Upper lobe of left lung (tissue), 6 donors: ENCODE measurements around the gene CCDC17. TPM values are rescaled to one million over a fixed set of nuclear protein-coding genes. Genes with fewer than 3 reads are reported as not detected.

Source experiments
- ATAC-seq, 2 donors: fragments of 200-7000 bp; cut with Tn5 transposase; one replicate each; pipeline ENCODE4 v1.9.1; 2022; ENCODE audit warnings: mild to moderate bottlenecking in 2 of 2, moderate library complexity in 2 of 2; ENCODE audit not compliant: low FRiP score in 2 of 2
- DNase-seq, 2 donors: peaks; one replicate each; pipeline ENCODE4 v3.0.0-alpha.2; 2019 to 2020
- H3K27ac ChIP-seq, 4 donors: fragments of 200-600 bp; sonication (generic); one replicate each; pipeline ENCODE4 v1.5.1; 2016 to 2019
- H3K27me3 ChIP-seq, 4 donors: fragments of 200-600 bp; sonication (generic); one replicate each; pipeline ENCODE4 v1.5.1; 2017 to 2019
- H3K36me3 ChIP-seq, 4 donors: fragments of 200-600 bp; sonication (generic); one replicate each; pipeline ENCODE4 v1.5.1; 2016 to 2019
- H3K4me1 ChIP-seq, 4 donors: fragments of 200-600 bp; sonication (generic); one replicate each; pipeline ENCODE4 v1.5.1; 2018 to 2019
- H3K4me3 ChIP-seq, 4 donors: fragments of 200-600 bp; sonication (generic); one replicate each; pipeline ENCODE4 v1.5.1; 2017 to 2019; ENCODE audit warnings: mild to moderate bottlenecking in 2 of 4, moderate library complexity in 1 of 4
- H3K9me3 ChIP-seq, 4 donors: fragments of 200-600 bp; sonication (generic); one replicate each; pipeline ENCODE4 v1.5.1; 2018 to 2019
- EP300 ChIP-seq, 4 donors: sonication (generic); formaldehyde crosslinking; IDR thresholded peaks; one replicate each; pipeline ENCODE4 v1.5.1; 2017; ENCODE audit warnings: antibody characterized with exemption in 4 of 4, control low read depth in 2 of 4
- POLR2A ChIP-seq, 4 donors: fragments of 450-650 bp; IDR thresholded peaks; one replicate each; pipeline ENCODE4 v1.5.1; 2016 to 2017; ENCODE audit warnings: antibody characterized with exemption in 4 of 4, mild to moderate bottlenecking in 2 of 4
- POLR2AphosphoS5 ChIP-seq, 2 donors: sonication (generic); formaldehyde crosslinking; IDR thresholded peaks; one replicate each; pipeline ENCODE4 v1.5.1; 2017; ENCODE audit warnings: antibody characterized with exemption in 2 of 2
- WGBS, 2 donors: methylation state at CpG; one replicate each; pipeline ENCODE4 v1.1.5; 2017 to 2018; 5-methylcytosine and 5-hydroxymethylcytosine counted together
- small RNA-seq, 4 donors: library from RNA; depleted of rRNA; stranded (forward); fragments of <200 nt; gene quantifications; one replicate each; pipeline ENCODE3, GENCODE V24; 2016
- total RNA-seq, 6 donors: library from RNA; depleted of rRNA in 4 of 6; stranded (reverse); fragments of >200 nt in 4 of 6; gene quantifications; one replicate each; pipeline versions ENCODE4 v1.1.0 to v1.2.1, GENCODE V29; 2016 to 2021
- TF ChIP-seq, protein P1 (sequence below), 6 experiments: fragments of 450-650 bp in 4 of 6; fragments of 200-600 bp in 2 of 6; sonication (generic) in 2 of 6; IDR thresholded peaks; one replicate each; pipeline ENCODE4 v1.5.1; 2016 to 2019; ENCODE audit warnings: antibody characterized with exemption in 6 of 6
- donor health status: DM: no; HTN: no; CAD: no; lungs with moderate emphysema.
- donor health status: DM: no; HTN: yes; CAD: no; lungs with severe emphysema.

Gene CCDC17
- total RNA-seq, 6 donors from 2014 or later, result 4.9 to 50.3 (median 19.3) TPM

DNA sequence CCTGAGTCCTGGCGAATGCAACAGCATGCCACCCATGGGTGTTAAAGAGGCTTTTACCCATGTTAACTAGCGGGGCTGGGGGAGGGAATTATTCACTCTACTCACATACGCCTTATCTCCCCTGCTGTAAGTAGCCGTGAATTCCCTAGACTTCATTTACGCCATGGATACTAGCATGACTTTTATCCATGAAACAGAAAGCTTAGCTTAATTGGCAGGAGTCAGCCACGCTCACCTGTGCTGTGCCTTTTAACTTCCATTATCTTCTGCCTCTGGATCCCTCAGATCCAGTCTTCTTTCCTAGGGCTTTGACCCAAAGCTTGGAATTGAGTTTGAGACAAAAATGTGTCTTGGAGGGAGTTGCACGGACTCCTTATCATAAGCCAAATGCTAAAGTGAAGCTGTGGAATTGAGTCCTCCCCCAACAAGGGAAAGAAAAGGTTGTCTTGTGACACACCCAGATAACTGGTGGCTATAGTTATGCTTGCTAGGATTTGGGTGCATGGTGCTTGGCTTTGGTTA lies 49.7 kb downstream of the CCDC17 start:
- peaks cover 0 to 3% (median 0%) of the 10 kb centered on the region in 4 donors for H3K4me1 ChIP-seq
- peaks cover 0 to 18% (median 4%) of the 10 kb centered on the region in 4 donors for H3K36me3 ChIP-seq
- no peak for DNase-seq
- whole genome bisulfite sequencing, 2 donors, result 93 to 97% methylated on average over 7 of the region's 7 CpGs
- no peak overlapping the region for H3K27ac ChIP-seq
- no peaks in the 10 kb centered on the region for H3K9me3 ChIP-seq
- H3K4me3 ChIP-seq, result no peak overlapping the region
- H3K27me3 ChIP-seq, result no peaks in the 10 kb centered on the region
- TF ChIP-seq POLR2AphosphoS5 (IDR thresholded peaks at IDR 0.05) (no peak), EP300 (IDR thresholded peaks at IDR 0.05) (no peak), POLR2A (IDR thresholded peaks at IDR 0.05) (no peak)
- TF ChIP-seq, protein P1, sequence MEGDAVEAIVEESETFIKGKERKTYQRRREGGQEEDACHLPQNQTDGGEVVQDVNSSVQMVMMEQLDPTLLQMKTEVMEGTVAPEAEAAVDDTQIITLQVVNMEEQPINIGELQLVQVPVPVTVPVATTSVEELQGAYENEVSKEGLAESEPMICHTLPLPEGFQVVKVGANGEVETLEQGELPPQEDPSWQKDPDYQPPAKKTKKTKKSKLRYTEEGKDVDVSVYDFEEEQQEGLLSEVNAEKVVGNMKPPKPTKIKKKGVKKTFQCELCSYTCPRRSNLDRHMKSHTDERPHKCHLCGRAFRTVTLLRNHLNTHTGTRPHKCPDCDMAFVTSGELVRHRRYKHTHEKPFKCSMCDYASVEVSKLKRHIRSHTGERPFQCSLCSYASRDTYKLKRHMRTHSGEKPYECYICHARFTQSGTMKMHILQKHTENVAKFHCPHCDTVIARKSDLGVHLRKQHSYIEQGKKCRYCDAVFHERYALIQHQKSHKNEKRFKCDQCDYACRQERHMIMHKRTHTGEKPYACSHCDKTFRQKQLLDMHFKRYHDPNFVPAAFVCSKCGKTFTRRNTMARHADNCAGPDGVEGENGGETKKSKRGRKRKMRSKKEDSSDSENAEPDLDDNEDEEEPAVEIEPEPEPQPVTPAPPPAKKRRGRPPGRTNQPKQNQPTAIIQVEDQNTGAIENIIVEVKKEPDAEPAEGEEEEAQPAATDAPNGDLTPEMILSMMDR (IDR thresholded peaks at IDR 0.05), result no peak
- ATAC-seq, result no peak

DNA sequence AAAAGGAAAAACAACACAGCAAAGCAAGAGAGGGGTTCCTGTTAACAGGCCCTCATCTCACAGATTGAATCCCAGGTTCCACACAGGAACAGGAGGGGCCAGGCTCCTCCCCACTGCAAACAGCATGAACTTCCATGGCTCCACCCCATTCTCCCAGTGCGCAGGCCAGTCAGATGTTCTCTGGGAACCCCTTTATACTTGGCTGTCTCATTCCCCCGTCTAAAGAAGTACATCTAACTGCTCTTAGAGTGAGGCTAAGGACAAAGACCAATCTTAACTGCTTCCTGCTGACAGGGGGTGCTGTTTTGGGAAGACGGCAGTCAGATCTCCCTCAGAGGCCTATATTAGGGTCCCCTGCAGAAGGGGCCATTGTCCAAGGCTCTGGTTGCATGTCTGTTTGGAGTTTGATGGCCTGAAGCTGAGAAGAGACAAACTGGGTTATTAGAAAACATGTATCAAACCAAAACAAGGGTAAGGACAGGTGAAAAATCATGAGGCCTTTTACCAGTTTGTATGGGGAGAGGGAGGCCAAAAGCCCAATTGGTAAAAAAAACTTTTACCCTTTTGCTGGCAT lies 50.5 kb downstream of the CCDC17 start:
- Histone ChIP-seq H3K27me3 (no peaks in the 10 kb centered on the region), H3K9me3 (no peaks in the 10 kb centered on the region), H3K4me3 (no peak overlapping the region), H3K4me1 (peaks cover 0 to 3% (median 0%) of the 10 kb centered on the region in 4 donors), H3K36me3 (peaks cover 2 to 26% (median 13%) of the 10 kb centered on the region in 4 donors), H3K27ac (no peak overlapping the region)
- TF ChIP-seq POLR2AphosphoS5 (IDR thresholded peaks at IDR 0.05), result no peak
- TF ChIP-seq POLR2A (IDR thresholded peaks at IDR 0.05), result no peak
- TF ChIP-seq, protein P1 (IDR thresholded peaks at IDR 0.05), result no peak
- no peak for TF ChIP-seq EP300 (IDR thresholded peaks at IDR 0.05)
- ATAC-seq, result no peak
- WGBS, 2 donors, result 60 to 73% methylated on average over 3 of the region's 3 CpGs
- DNase-seq, result no peak

DNA sequence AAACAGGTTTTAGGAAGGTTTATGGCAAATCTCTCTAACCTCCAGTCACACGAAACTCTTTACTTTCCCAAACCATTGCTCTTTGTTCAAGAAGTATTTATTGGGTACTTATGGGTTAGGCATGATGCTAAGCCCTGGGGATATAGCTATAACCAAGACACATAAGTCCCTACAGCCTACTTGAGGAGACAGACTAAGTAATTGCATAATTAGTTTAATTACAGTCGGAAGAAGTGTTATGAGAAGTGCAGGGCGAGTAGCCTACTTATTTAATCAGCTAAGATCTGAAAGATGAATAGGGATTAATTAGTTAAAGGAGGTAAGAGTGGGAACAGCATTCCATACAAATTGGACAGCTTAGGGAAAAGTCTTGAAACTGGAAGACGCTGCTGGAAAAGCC lies 53.2 kb downstream of the CCDC17 start:
- no peaks in the 10 kb centered on the region for H3K27me3 ChIP-seq
- 80 to 90% methylated on average over 4 of the region's 4 CpGs for WGBS, 2 donors
- TF ChIP-seq, protein P1 (IDR thresholded peaks at IDR 0.05), result no peak
- TF ChIP-seq POLR2AphosphoS5 (IDR thresholded peaks at IDR 0.05) (no peak), EP300 (IDR thresholded peaks at IDR 0.05) (no peak), POLR2A (IDR thresholded peaks at IDR 0.05) (no peak)
- ATAC-seq (no peak), DNase-seq (no peak)
- no peak overlapping the region for H3K27ac ChIP-seq
- peaks cover 2 to 45% (median 32%) of the 10 kb centered on the region in 4 donors for H3K36me3 ChIP-seq
- peaks cover 0 to 13% (median 10%) of the 10 kb centered on the region in 4 donors for H3K4me1 ChIP-seq
- no peaks in the 10 kb centered on the region for H3K9me3 ChIP-seq
- no peak overlapping the region for H3K4me3 ChIP-seq

Small RNA genes lying within 50 kb of the gene (small RNA-seq; reads per million reads assigned to genes)
- gene AL355480.1, result 0 reads per million in 4 donors
- 0 reads per million in 4 donors for gene AL355480.2
- 0 reads per million in 4 donors for gene AL355480.3
- 0 reads per million in 4 donors for gene AL355480.4

Other genes starting within 250 kb of the CCDC17 start
- gene TESK2, start 132.9 kb downstream of the CCDC17 start, total RNA-seq, result 1 to 10 TPM; 2.3 to 7.4 (median 5.7) TPM
- 1 to 10 TPM in 4 of 6 donors, under 1 TPM in 1, not detected in 1; 0.76 to 2.0 (median 1.4) TPM for gene CCDC163, start 124.0 kb downstream of the CCDC17 start, total RNA-seq
- 1 to 10 TPM; 1.6 to 6.4 (median 3.5) TPM for gene MMACHC, start 123.8 kb downstream of the CCDC17 start, total RNA-seq
- 100 to 1,000 TPM; 108 to 468 (median 390) TPM for gene PRDX1, start 102.2 kb downstream of the CCDC17 start, total RNA-seq
- 100 to 1,000 TPM in 4 of 6 donors, 10 to 100 TPM in 2; 92.1 to 210 (median 107) TPM for gene AKR1A1, start 73.2 kb downstream of the CCDC17 start, total RNA-seq
- 10 to 100 TPM; 43.5 to 94.3 (median 59.5) TPM for gene NASP, start 40.0 kb downstream of the CCDC17 start, total RNA-seq
- gene GPBP1L1, start 62.5 kb upstream of the CCDC17 start, total RNA-seq, result 100 to 1,000 TPM; 112 to 184 (median 132) TPM
- 10 to 100 TPM in 4 of 6 donors, 1 to 10 TPM in 2; 2.7 to 28.3 (median 14.9) TPM for gene TMEM69, start 64.1 kb upstream of the CCDC17 start, total RNA-seq
- 10 to 100 TPM in 4 of 6 donors, 1 to 10 TPM in 2; 3.8 to 23.0 (median 12.9) TPM for gene IPP, start 126.6 kb upstream of the CCDC17 start, total RNA-seq
- 10 to 100 TPM; 16.0 to 77.8 (median 26.4) TPM for gene MAST2, start 179.6 kb upstream of the CCDC17 start, total RNA-seq